SK-N-SH (cell line): ENCODE results near the gene GNAT2. TPM values are rescaled to one million over a fixed set of nuclear protein-coding genes. Genes with fewer than 3 reads are reported as not detected.

Source experiments
- CTCF ChIA-PET: fragments of 300-600, 350-600 bp; formaldehyde crosslinking; extraction: SDS; loops from one replicate; lab custom pipeline; 2021; lab: Yijun Ruan, JAX
- POLR2A ChIA-PET: fragments of 350-600 bp; sonication (Branson Sonifier 250); formaldehyde crosslinking; extraction: SDS; loops from one replicate; lab custom pipeline; 2020; ENCODE audit warnings: antibody characterized with exemption, inconsistent platforms; lab: Yijun Ruan, JAX
- DNase-seq: peaks from one replicate; pipeline ENCODE4 v3.0.0; 2012
- H2AFZ ChIP-seq: fragments of 200-600 bp; sonication (generic); 2 replicates; pipeline ENCODE4 v1.8.1; 2016; ENCODE audit warnings: antibody characterized with exemption, mild to moderate bottlenecking, low read depth
- H3F3A ChIP-seq: fragments of 200-600 bp; sonication (generic); replicated peaks from 2 replicates; pipeline ENCODE3; 2016; ENCODE audit warnings: antibody characterized with exemption, mild to moderate bottlenecking; ENCODE audit not compliant: insufficient read depth
- H3K27ac ChIP-seq, 2 experiments: fragments of 200-500 bp in 1 of 2; fragments of 200-600 bp in 1 of 2; sonication (Bioruptor generic) in 1 of 2; sonication (generic), shearing (Covaris generic) in 1 of 2; 2 replicates each; pipeline versions ENCODE4 v1.5.1 to v1.6.1; 2014 to 2016; ENCODE audit warnings: low read depth in 2 of 2, inconsistent platforms in 1 of 2, low read length in 1 of 2, mild to moderate bottlenecking in 1 of 2, mixed read lengths in 1 of 2
- H3K27me3 ChIP-seq: fragments of 200-600 bp; sonication (generic), shearing (Covaris generic); 2 replicates; pipeline ENCODE4 v1.6.1; 2016; ENCODE audit warnings: mixed run types; ENCODE audit not compliant: insufficient read depth
- H3K36me3 ChIP-seq, 2 experiments: fragments of 200-500 bp in 1 of 2; fragments of 200-600 bp in 1 of 2; sonication (Bioruptor generic) in 1 of 2; sonication (generic) in 1 of 2; replicated peaks in 1 of 2; 2 replicates each; pipeline versions ENCODE3 to v1.5.1; 2014 to 2016; ENCODE audit warnings: low read length in 1 of 2, mild to moderate bottlenecking in 1 of 2; ENCODE audit not compliant: insufficient read depth in 2 of 2, control insufficient read depth in 1 of 2
- H3K4me1 ChIP-seq, 2 experiments: fragments of 200-500 bp in 1 of 2; fragments of 200-600 bp in 1 of 2; sonication (Bioruptor generic) in 1 of 2; sonication (generic), shearing (Covaris generic) in 1 of 2; 2 replicates each; pipeline versions ENCODE4 v1.5.1 to v1.6.1; 2014 to 2016; ENCODE audit warnings: low read depth in 1 of 2, low read length in 1 of 2, mixed run types in 1 of 2; ENCODE audit not compliant: insufficient read depth in 2 of 2, control insufficient read depth in 1 of 2
- H3K4me2 ChIP-seq: fragments of 200-600 bp; sonication (generic), shearing (Covaris generic); 2 replicates; pipeline ENCODE4 v1.6.1; 2017; ENCODE audit warnings: mixed run types
- H3K4me3 ChIP-seq, 2 experiments: fragments of 200-500 bp in 1 of 2; fragments of 200-600 bp in 1 of 2; sonication (Bioruptor generic) in 1 of 2; sonication (generic), shearing (Covaris generic) in 1 of 2; 2 replicates each; pipeline versions ENCODE4 v1.5.1 to v1.8.1; 2014 to 2016; ENCODE audit warnings: low read depth in 2 of 2, inconsistent platforms in 1 of 2, low read length in 1 of 2, mild to moderate bottlenecking in 1 of 2, mixed read lengths in 1 of 2, moderate library complexity in 1 of 2
- H3K79me2 ChIP-seq: fragments of 200-600 bp; sonication (generic); 2 replicates; pipeline ENCODE4 v1.8.1; 2017; ENCODE audit warnings: mild to moderate bottlenecking; ENCODE audit not compliant: insufficient read depth
- H3K9ac ChIP-seq: fragments of 200-600 bp; sonication (generic); 2 replicates; pipeline ENCODE4 v1.6.1; 2017; ENCODE audit warnings: mixed run types
- H3K9me2 ChIP-seq: fragments of 200-600 bp; sonication (generic); 2 replicates; pipeline ENCODE4 v1.6.1; 2017; ENCODE audit warnings: mixed run types
- H3K9me3 ChIP-seq: fragments of 200-600 bp; sonication (generic); 2 replicates; pipeline ENCODE4 v1.6.1; 2017; ENCODE audit warnings: mixed run types, mild to moderate bottlenecking, moderate library complexity
- H4K20me1 ChIP-seq: fragments of 200-600 bp; sonication (generic); 2 replicates; pipeline ENCODE4 v1.6.1; 2017; ENCODE audit warnings: mild to moderate bottlenecking, mixed run types; ENCODE audit not compliant: insufficient read depth
- CTCF ChIP-seq: fragments of 200-600 bp; sonication (generic); IDR thresholded peaks from 2 replicates; pipeline ENCODE4 v1.6.1; 2017; ENCODE audit warnings: antibody characterized with exemption, mild to moderate bottlenecking, moderate library complexity
- EZH2phosphoT487 ChIP-seq: fragments of 200-600 bp; sonication (generic); IDR thresholded peaks from 2 replicates; pipeline ENCODE4 v1.6.1; 2017; ENCODE audit warnings: low read depth, mixed run types, mild to moderate bottlenecking, antibody characterized with exemption, moderate library complexity, borderline replicate concordance
- REST ChIP-seq: IDR thresholded peaks from 2 replicates; pipeline ENCODE4 v1.6.1; 2012; ENCODE audit warnings: mild to moderate bottlenecking, low read depth, low read length, moderate library complexity
- TEAD4 ChIP-seq: IDR thresholded peaks from 2 replicates; pipeline ENCODE4 v1.4.0; 2012; ENCODE audit warnings: mild to moderate bottlenecking, borderline replicate concordance; ENCODE audit not compliant: insufficient read depth
- WGBS: methylation state at CpG from one replicate; pipeline ENCODE4 v1.1.6; 2017; ENCODE audit warnings: low lambda C conversion rate; 5-methylcytosine and 5-hydroxymethylcytosine counted together
- polyA plus RNA-seq, 3 experiments: library from polyadenylated mRNA; depleted of rRNA; stranded (reverse); fragments of >200 nt; gene quantifications; 2 replicates each; pipeline ENCODE4 v1.2.3, GENCODE V29; 2012

Gene GNAT2
- polyA plus RNA-seq, 1 of the 3 experiments (the other 2 are of a cell fraction) = 0.16 TPM

- no peaks in the 10 kb centered on the region for H3K27me3 ChIP-seq
- no peaks in the 10 kb centered on the region for H3K9me3 ChIP-seq
- ChIA-PET CTCF (interaction anchor here (1.0 to 2.2 kb wide), 5 partner anchors 13 to 51 kb away, joined by 3 to 6 read pairs (median 4); no protein-coding TSS in a partner anchor), POLR2A (no interaction called here)
- H4K20me1 ChIP-seq = no peaks in the 10 kb centered on the region
- DNase-seq = peak; percentile 6
- peaks cover 44 to 58% of the 10 kb centered on the region in 2 experiments for H3K36me3 ChIP-seq
- peaks cover 16% of the 10 kb centered on the region; the same call in 1 of the 2 replicates for H3K79me2 ChIP-seq
- H3K4me3 ChIP-seq = no peak overlapping the region
- no peak overlapping the region for H3K9ac ChIP-seq
- no peak overlapping the region for H3K27ac ChIP-seq
- H3K9me2 ChIP-seq = no peaks in the 10 kb centered on the region
- H3K4me2 ChIP-seq = no peak overlapping the region
- WGBS = 91% methylated on average over 3 of the region's 5 CpGs
- TF ChIP-seq REST = no peak
- TF ChIP-seq CTCF = 0 out of 2 replicates have a peak, but pooled peaks have one; percentile 18
- H3F3A ChIP-seq = no peaks in the 10 kb centered on the region
- no peak overlapping the region for H2AFZ ChIP-seq
- H3K4me1 ChIP-seq = peaks cover 0 to 11% of the 10 kb centered on the region in 2 experiments; a peak in 1 of 4 replicates
Observed at GRCh38 chr1:109598655-109599054, 20.8 kb downstream of the GNAT2 start.

GRCh38 chr1:109598156-109598555 lies 21.3 kb downstream of the GNAT2 start:
- DNase-seq = no peak
- no peak overlapping the region for H3K4me3 ChIP-seq
- TF ChIP-seq EZH2phosphoT487 (no peak), TEAD4 (no peak)
- H3K79me2 ChIP-seq = peaks cover 20% of the 10 kb centered on the region; the same call in 1 of the 2 replicates
- H4K20me1 ChIP-seq = no peaks in the 10 kb centered on the region
- H3K27me3 ChIP-seq = no peaks in the 10 kb centered on the region
- no peaks in the 10 kb centered on the region for H3F3A ChIP-seq
- no peak overlapping the region for H2AFZ ChIP-seq
- CTCF ChIA-PET = interaction anchor here (0.7 to 1.7 kb wide), 9 partner anchors 14 to 65 kb away, joined by 3 to 6 read pairs (median 3); no protein-coding TSS in a partner anchor
- WGBS = 91% methylated on average over 1 of the region's 1 CpG
- no peak overlapping the region for H3K4me2 ChIP-seq
- peaks cover 48 to 58% of the 10 kb centered on the region in 2 experiments for H3K36me3 ChIP-seq
- peaks cover 0 to 11% of the 10 kb centered on the region in 2 experiments; a peak in 1 of 4 replicates for H3K4me1 ChIP-seq
- H3K9me2 ChIP-seq = no peaks in the 10 kb centered on the region
- no peaks in the 10 kb centered on the region for H3K9me3 ChIP-seq
- POLR2A ChIA-PET = interaction anchor here (0.9 kb wide), 1 partner anchor 18 kb away, joined by 3 read pairs; no protein-coding TSS in a partner anchor
- no peak overlapping the region for H3K9ac ChIP-seq
- H3K27ac ChIP-seq = no peak overlapping the region
